Smooth muscle cell (in vitro differentiated cells): ENCODE results near the gene PDGFRB. TPM values are rescaled to one million over a fixed set of nuclear protein-coding genes. Genes with fewer than 3 reads are reported as not detected.

Experiments used
- DNase-seq: peaks from one replicate; lab custom pipeline; 2025; ENCODE audit not compliant: unreplicated experiment; lab: John Stamatoyannopoulos, UW
- H2AFZ ChIP-seq: fragments of 200-600 bp; sonication (generic); 2 replicates; pipeline ENCODE4 v1.6.0; 2016; ENCODE audit warnings: antibody characterized with exemption, low read depth, mild to moderate bottlenecking
- H3F3A ChIP-seq: fragments of 200-600 bp; sonication (generic); 2 replicates; pipeline ENCODE4 v1.6.0; 2017; ENCODE audit warnings: antibody characterized with exemption, low read depth
- H3K27ac ChIP-seq: fragments of 200-600 bp; sonication (generic); 2 replicates; pipeline ENCODE4 v1.5.1; 2016; ENCODE audit warnings: low read depth, mild to moderate bottlenecking
- H3K27me3 ChIP-seq: fragments of 200-600 bp; sonication (generic); 2 replicates; pipeline ENCODE4 v1.6.1; 2016; ENCODE audit warnings: low read depth, mild to moderate bottlenecking
- H3K36me3 ChIP-seq: fragments of 200-600 bp; sonication (generic); 2 replicates; pipeline ENCODE4 v1.5.1; 2016; ENCODE audit warnings: low read depth
- H3K4me1 ChIP-seq: fragments of 200-600 bp; sonication (generic); 2 replicates; pipeline ENCODE4 v1.5.1; 2016; ENCODE audit warnings: low read depth
- H3K4me2 ChIP-seq: fragments of 200-600 bp; sonication (generic); 2 replicates; pipeline ENCODE4 v1.6.0; 2016; ENCODE audit warnings: mild to moderate bottlenecking
- H3K4me3 ChIP-seq: fragments of 200-600 bp; sonication (generic); 2 replicates; pipeline ENCODE4 v1.5.1; 2016; ENCODE audit warnings: mild to moderate bottlenecking
- H3K79me2 ChIP-seq: fragments of 200-600 bp; sonication (generic); 2 replicates; pipeline ENCODE4 v1.6.0; 2016; ENCODE audit warnings: low read depth, mild to moderate bottlenecking
- H3K9ac ChIP-seq: fragments of 200-600 bp; sonication (generic); 2 replicates; pipeline ENCODE4 v1.6.0; 2016; ENCODE audit warnings: low read depth
- H3K9me3 ChIP-seq: fragments of 200-600 bp; sonication (generic); replicated peaks from 2 replicates; pipeline ENCODE4 v1.5.1; 2016; ENCODE audit warnings: low read depth
- H4K20me1 ChIP-seq: fragments of 200-600 bp; sonication (generic); 2 replicates; pipeline ENCODE4 v1.6.0; 2016; ENCODE audit warnings: low read depth
- WGBS: methylation state at CpG from one replicate; pipeline ENCODE4 v1.1.7; 2016; ENCODE audit warnings: low lambda C conversion rate; 5-methylcytosine and 5-hydroxymethylcytosine counted together
- polyA plus RNA-seq: library from polyadenylated mRNA; unstranded; fragments of >200 nt; fragmentation: Nextera tagmentation; extraction: Ambion mirVana; gene quantifications from 2 replicates; pipeline ENCODE4 v1.2.1, GENCODE V29; 2016
- total RNA-seq: library from RNA; depleted of rRNA; stranded (reverse); fragments of >200 nt; gene quantifications from 2 replicates; pipeline ENCODE4 v1.2.3, GENCODE V29; 2014
- TF ChIP-seq, protein P1 (sequence below): fragments of 200-600 bp; sonication (generic); IDR thresholded peaks from 2 replicates; pipeline ENCODE4 v1.5.1; 2017; ENCODE audit warnings: borderline replicate concordance, mild to moderate bottlenecking, antibody characterized with exemption; ENCODE audit not compliant: insufficient read depth, poor library complexity, severe bottlenecking

PDGFRB gene
- total and polyA plus RNA-seq, 2 experiments from 2014 or later, result 370 to 522 TPM

DNA sequence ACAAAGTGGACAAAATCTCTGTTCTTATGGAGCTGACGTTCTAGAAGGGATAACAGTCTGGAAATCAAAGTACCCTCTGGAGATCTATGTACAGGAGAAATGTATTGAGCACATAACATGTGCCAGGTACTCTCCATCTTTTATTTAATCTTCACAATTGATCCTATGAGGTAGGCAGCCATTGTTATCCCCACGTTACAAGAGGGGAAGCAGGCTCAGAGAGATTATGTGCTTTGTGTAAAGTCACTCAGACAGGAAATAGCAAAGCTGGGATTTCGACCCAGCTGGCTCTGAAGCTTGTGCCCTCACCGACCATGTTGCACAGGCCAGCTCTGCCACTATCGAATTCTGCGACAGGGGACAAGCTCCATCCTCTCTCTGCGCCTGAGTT lies 21.5 kb downstream of the PDGFRB start:
- Histone ChIP-seq H4K20me1 (peaks cover 6% of the 10 kb centered on the region), H3K27me3 (no peaks in the 10 kb centered on the region), H3K4me3 (no peak overlapping the region), H3K79me2 (peaks cover 44% of the 10 kb centered on the region), H3F3A (peaks cover 21% of the 10 kb centered on the region), H2AFZ (no peak overlapping the region), H3K9me3 (no peaks in the 10 kb centered on the region), H3K27ac (peak overlapping the region; percentile 100), H3K9ac (no peak overlapping the region), H3K36me3 (no peaks in the 10 kb centered on the region), H3K4me2 (no peak overlapping the region), H3K4me1 (peaks cover 31% of the 10 kb centered on the region)
- 62% methylated on average over 7 of the region's 7 CpGs for WGBS
- no peak for DNase-seq
- TF ChIP-seq, protein P1, sequence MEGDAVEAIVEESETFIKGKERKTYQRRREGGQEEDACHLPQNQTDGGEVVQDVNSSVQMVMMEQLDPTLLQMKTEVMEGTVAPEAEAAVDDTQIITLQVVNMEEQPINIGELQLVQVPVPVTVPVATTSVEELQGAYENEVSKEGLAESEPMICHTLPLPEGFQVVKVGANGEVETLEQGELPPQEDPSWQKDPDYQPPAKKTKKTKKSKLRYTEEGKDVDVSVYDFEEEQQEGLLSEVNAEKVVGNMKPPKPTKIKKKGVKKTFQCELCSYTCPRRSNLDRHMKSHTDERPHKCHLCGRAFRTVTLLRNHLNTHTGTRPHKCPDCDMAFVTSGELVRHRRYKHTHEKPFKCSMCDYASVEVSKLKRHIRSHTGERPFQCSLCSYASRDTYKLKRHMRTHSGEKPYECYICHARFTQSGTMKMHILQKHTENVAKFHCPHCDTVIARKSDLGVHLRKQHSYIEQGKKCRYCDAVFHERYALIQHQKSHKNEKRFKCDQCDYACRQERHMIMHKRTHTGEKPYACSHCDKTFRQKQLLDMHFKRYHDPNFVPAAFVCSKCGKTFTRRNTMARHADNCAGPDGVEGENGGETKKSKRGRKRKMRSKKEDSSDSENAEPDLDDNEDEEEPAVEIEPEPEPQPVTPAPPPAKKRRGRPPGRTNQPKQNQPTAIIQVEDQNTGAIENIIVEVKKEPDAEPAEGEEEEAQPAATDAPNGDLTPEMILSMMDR, result no peak

DNA sequence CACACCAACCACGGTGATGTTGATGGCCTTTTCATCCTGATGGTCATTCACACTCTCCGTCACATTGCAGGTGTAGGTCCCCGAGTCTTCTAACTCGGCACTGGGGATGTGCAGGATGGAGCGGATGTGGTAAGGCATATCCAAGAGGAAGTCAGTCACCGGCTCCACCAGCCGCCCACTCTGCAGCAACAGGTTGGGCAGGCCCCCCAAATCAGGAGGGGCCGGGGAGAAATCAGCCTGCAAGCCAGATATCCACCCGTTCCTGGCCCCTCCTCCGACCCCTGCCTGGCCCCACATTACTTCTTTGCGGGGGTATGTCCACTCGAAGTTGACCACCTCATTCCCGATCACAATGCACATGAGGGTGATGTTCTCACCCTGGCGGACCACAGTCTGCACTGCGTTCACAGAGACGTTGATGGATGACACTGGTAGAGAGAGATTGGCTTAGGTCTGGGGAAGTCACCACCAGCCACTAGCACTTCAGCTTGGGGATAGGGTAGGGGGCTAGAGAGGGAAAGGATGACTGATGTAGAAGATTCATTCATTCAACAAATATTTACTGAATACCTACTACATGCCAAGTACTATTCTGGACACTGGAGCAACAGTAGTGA lies 22.0 kb downstream of the PDGFRB start:
- 91% methylated on average over 16 of the region's 16 CpGs for WGBS
- Histone ChIP-seq H2AFZ (no peak overlapping the region), H3K4me3 (no peak overlapping the region), H3K27me3 (no peaks in the 10 kb centered on the region), H3K36me3 (no peaks in the 10 kb centered on the region), H3K9me3 (no peaks in the 10 kb centered on the region), H3K4me2 (no peak overlapping the region), H4K20me1 (peaks cover 8% of the 10 kb centered on the region), H3K4me1 (peaks cover 27% of the 10 kb centered on the region), H3F3A (peaks cover 24% of the 10 kb centered on the region), H3K79me2 (peaks cover 44% of the 10 kb centered on the region), H3K9ac (no peak overlapping the region), H3K27ac (peak overlapping the region; percentile 100)
- TF ChIP-seq, protein P1, result no peak
- no peak for DNase-seq

DNA sequence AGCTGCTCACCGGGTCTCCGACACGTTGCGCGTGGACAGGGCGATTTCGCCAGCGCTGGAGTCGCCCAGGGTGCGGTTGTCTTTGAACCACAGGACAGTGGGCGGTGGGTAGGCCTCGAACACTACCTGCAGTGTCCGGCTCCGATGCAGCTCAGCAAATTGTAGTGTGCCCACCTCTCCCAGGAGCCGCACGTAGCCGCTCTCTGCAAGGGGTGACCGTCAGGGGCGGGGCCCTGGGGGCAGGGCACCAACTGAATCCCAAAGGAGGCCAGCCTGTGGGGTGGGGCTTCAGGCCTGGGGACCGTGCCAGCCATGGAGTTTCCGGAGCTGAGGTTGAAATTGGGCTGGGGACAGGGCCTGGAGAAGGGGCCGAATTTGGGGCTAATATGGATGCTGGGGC lies 22.9 kb downstream of the PDGFRB start:
- Histone ChIP-seq H3K4me3 (no peak overlapping the region), H3K9me3 (no peaks in the 10 kb centered on the region), H3K4me1 (peaks cover 17% of the 10 kb centered on the region), H3F3A (peaks cover 27% of the 10 kb centered on the region), H3K27me3 (no peaks in the 10 kb centered on the region), H3K79me2 (peaks cover 36% of the 10 kb centered on the region), H4K20me1 (peaks cover 11% of the 10 kb centered on the region), H3K9ac (no peak overlapping the region), H2AFZ (no peak overlapping the region), H3K4me2 (no peak overlapping the region), H3K27ac (peak overlapping the region; percentile 100), H3K36me3 (no peaks in the 10 kb centered on the region)
- DNase-seq, result no peak
- TF ChIP-seq, protein P1, result no peak
- WGBS, result 95% methylated on average over 22 of the region's 22 CpGs
